GM18951 (cell line): ENCODE results near the gene NTM.

Experiments
- POLR2A ChIP-seq: IDR thresholded peaks from 4 replicates; pipeline ENCODE4 v1.6.1; 2011; ENCODE audit warnings: mild to moderate bottlenecking; ENCODE audit not compliant: insufficient read length, insufficient read depth; ENCODE audit errors: extremely low read depth
- in situ Hi-C: fragments of 300-500 bp; cut with MboI; formaldehyde crosslinking; loops from one replicate; pipeline ENCODE4 v1.12.0; 2022; ENCODE audit warnings: low sequenced_read_pairs, mixed read lengths, inconsistent platforms; ENCODE audit not compliant: unreplicated experiment

Gene NTM

DNA sequence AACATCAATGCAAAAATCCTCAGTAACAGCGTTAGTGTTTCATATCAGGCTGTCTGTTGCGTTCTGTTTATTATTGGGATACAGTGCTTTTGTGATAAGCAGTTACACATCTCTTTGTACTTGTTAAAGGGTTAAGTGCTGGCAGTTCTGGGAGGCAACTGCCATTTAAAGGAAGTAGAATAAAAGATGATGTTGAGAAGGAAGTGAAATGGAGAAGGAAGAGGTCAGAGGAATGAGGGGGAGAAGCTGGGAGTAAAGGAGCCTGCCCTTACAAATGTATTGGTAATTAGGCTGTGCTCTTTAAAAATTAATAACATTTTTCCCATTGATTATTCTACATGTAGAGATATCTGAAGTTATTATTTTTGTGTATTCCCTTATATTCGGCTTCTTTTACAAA is 674.7 kb downstream of the NTM start:
- TF ChIP-seq POLR2A = no peak
- in situ Hi-C loops = no loop called here

DNA sequence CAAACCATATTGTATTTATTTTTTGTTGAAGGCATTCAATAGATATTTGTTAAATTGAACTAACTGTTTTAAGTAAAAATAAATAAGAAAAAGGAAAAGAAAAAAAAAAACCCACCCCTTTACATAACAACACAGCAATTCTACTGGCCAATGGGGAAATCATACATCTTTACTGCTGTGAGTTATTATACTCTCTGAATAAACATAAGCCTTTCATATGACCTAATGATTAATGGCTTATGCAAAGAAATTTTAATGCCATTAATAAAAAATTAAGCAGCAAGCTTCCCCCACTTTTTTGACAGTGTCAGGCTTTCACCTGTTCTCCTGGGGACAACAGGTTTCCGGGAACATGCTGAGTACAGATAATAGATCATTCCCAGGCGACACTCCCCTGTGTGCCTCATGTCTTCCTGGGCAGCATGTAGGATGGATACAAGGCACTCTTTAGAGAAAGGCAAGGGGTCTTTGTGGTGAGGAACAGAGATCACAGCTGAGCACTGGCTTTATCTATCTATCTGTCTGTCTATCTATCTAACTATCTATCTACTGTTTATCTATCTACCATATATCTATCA is 676.0 kb downstream of the NTM start:
- in situ Hi-C loops = no loop called here
- no peak for TF ChIP-seq POLR2A

DNA sequence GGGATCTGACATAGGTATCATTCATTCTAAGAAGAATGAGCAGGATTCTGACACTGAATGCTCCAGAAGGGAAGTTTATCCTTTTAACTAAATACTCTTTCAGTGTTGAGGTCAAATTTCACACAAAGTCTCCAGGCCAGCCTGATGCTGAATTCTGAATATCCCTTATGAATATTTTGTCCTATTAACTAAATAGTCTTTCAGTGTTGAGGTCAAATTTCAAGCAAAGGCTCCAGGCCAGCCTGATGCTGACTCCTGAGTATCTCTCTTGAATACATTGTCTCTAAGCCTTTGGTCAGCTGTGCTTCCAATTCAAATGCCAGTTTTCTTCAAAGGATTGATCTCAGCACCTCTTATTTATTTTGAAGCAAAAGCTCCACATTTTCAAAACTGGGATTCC is 676.8 kb downstream of the NTM start:
- in situ Hi-C loops = no loop called here
- no peak for TF ChIP-seq POLR2A

DNA sequence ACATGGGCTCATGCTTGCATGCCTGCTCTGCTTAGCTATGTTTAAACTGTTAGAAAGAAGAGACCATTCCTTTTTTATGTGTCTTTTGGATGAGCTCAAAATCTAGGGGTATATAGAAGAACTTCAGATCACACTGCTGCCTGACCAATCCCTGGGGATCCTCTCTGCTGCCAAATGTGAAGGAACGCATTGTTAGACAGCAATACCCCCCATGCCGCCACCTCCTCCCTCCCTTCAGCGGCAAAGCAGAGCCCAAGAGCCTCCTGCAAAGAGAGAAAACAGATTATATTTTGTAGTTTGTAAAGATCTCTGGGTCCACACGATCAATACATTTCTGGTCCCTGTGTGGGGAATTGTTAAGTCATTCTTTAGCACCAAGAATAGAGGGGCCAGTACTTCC is 677.6 kb downstream of the NTM start:
- in situ Hi-C loops = no loop called here
- TF ChIP-seq POLR2A = no peak

DNA sequence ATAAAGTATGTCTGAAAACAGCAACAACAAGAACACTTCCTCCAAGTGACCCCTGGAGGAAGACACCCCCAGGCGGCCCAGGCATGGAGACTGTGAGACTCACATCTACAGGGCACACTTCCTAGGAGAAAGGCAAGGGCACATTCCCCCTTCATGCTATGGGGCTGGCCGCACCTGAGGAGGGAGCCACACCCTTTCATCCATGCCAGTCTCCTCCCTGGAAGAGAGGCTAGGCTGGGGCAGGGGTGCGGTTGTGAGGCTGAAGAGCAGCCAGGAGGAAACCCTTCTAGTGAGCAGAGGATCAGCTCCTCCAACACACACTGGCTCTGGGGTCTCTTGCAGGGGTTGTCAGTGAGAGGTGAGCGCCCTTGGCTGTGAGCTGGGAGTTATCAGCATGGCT is 678.8 kb downstream of the NTM start:
- no peak for TF ChIP-seq POLR2A
- in situ Hi-C loops = no loop called here

DNA sequence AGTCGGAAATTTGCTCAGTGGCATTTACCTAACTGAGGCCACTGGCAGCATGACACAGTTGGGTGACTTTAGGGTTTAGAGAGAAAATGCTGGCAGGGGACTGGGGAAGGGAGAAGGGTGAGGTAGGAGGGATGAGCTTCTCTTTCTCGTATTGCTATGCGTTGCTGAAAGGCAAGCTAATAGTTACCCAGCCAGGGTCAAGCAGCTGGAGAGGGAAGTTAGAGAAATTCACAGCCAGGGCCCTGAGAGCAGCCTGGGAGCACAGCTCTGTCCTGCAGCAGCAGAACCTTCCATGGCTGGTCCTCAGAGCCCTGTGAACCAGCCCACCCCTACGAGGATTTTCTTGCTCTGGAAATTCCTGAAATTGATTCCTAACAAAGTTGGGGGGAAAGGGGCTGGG is 679.6 kb downstream of the NTM start:
- TF ChIP-seq POLR2A = no peak
- in situ Hi-C loops = no loop called here

DNA sequence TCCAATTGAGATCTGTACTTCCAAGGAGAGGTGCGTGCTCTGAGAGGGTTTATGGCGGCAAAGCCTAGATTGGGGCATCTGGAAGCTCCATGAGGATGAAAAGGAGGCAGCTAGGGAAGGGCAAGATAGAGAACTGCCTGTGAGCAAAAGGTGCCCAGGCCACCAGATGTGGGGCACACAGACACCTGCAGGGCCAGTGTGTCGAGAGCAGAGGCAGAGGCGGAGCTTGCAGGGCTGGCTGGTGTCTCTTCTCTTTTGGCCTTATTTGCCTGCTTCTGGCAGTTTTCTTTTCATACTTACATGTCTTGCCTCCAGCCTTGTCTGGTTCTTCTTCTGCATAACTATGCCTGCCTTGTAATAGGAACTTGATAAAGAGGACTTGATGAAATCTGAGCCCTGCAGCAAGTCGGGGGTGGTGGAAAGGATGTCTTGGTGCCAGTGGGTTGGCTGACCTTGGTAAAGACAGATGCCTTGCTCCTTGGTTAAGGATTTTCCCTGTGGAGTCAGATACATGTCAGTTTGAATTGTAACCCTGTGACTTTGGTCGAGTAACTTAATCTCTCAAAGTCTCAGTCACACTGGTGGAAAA is 680.3 kb downstream of the NTM start:
- TF ChIP-seq POLR2A = no peak
- in situ Hi-C loops = no loop called here

DNA sequence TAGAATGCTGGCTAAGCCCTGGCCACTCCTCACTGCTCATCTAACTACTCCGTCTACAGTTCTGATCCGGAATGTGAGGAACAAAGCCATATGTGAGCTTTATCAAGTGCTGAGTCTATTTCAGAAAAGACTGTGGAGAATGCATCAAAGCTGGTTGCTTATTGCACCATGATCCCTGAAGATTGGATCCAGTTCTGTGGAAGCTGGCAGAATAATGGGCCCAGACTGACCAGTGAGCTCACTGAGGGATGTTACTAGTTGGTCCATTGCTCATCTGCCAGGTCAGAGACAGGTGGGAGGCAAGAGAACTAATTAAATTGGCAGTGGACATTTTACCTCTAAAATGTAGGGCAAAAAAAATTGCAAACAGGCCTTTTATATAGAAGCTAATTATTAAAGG is 681.3 kb downstream of the NTM start:
- no peak for TF ChIP-seq POLR2A
- in situ Hi-C loops = no loop called here

DNA sequence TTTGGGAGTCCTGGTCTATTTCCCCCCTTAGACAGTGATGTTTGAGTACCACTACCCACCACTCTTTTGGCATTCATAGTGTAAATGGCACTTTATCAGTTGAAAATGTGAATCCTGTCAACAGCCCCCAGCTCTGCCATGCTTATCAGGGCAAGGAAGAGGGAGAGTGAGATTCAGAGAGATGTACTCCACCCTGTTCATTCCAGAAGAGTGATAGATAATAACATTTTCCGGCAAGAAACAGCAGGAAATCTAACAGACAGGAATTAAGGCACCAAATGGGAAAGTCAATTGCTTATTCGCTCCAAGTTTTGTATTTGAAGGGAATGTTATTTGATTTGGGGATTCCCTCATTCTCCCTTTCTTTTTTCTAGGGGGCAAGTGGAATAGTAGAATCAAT is 681.9 kb downstream of the NTM start:
- in situ Hi-C loops = no loop called here
- no peak for TF ChIP-seq POLR2A

DNA sequence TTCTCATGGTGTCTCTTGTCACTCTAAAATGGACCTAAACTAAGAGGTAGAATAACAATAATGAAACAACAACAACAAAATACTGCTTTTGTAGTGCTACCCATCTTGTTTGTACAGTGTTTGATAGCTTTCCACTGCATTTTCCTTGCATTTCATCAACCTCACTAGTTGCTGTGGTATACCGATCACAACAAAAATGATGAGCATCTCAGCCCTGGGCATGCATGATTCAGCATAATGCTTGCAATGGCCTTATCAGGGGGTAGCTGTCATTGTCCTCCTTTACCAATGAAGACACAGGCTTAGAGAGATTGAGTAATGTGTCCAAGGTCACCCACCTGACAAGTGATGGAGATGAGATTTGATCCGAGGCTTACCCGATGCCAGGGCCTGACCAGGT is 682.5 kb downstream of the NTM start:
- TF ChIP-seq POLR2A = no peak
- in situ Hi-C loops = no loop called here

DNA sequence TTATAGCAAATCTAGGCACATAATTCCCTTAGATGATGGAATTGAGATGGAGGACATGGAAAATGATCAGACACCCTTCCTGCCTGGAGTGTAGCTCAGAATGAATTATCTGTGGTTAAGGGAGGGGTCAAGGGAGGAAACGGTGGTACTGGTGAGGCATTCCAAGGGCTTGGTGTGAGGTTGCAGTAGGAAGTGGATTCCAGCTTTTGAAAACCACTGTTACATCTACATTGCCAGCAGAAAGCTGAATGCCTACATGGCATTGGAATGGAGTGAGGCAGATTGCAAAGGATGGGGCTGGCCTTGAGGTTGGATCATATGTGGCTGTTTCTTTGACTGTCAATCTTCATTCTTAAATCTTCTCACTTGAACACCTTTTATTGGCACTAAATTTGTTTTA is 684.4 kb downstream of the NTM start:
- in situ Hi-C loops = no loop called here
- no peak for TF ChIP-seq POLR2A

DNA sequence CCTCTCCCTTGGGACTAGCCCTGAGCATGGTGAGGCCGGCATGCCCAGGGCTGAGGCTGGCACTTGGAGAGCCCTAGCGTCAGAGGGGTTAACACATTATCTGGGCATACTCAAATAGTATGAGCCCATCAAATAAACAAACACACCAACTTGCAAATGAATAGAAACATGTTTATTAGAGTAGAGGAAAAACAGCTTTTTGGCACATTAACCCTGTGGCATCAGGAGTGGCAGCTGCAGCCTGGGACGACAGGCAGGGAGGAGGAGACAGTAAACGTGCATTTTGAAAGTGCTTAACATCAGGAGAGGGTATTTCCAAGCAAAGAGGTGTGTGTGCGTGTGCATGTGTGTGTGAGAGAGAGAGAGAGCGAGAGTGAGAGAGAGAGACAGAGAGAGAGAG is 684.9 kb downstream of the NTM start:
- in situ Hi-C loops = no loop called here
- TF ChIP-seq POLR2A = no peak

DNA sequence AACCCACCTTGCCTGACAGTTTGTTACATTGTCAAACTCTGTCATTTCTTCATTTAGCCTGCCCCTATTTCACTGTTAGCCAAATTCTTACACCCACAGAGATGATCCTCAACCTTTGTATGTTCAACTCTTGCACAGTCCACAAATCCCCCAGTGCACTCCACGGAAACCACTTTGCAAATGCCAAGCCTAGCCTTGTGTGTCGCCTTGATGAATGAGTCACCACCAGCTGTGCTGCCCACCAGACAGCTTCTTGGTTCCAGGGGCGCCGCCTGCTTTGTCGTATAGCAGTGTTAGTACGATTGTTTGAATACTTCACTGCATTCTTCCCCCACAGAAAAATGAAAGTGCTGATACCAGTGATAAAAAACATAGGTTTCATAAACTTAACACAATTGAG is 686.3 kb downstream of the NTM start:
- no peak for TF ChIP-seq POLR2A
- in situ Hi-C loops = no loop called here

DNA sequence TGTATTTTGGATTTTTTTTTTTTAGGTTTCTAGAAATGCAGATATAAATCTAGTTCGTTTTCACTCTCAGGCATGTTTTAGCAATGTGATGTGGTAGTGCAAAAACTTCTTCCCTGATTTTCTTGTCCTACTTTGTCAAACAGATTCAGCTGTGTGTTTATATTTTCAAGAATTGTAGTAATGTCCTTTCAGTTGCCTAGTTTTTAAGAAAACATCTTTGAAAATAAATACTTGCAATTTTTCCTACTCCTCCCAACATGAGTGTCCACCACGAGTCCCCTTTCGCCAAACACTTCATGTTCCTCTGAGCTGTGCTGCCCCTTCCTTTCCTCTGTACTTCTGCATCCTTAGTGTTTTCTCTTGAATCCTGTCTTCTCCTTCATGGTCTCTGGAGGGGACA is 686.9 kb downstream of the NTM start:
- TF ChIP-seq POLR2A = no peak
- in situ Hi-C loops = no loop called here
